T1000 (cell line): ENCODE data around the gene ADGRV1.
"Not testable (repeated sequence)": the region's sequence is repeated elsewhere in the genome, so short reads cannot be mapped to it uniquely, and the experiment has no call there.

ENCODE experiments used
- DNase-seq: peaks from one replicate; lab custom pipeline; 2025; ENCODE audit warnings: mixed read lengths; lab: John Stamatoyannopoulos, UW

Gene ADGRV1

DNA sequence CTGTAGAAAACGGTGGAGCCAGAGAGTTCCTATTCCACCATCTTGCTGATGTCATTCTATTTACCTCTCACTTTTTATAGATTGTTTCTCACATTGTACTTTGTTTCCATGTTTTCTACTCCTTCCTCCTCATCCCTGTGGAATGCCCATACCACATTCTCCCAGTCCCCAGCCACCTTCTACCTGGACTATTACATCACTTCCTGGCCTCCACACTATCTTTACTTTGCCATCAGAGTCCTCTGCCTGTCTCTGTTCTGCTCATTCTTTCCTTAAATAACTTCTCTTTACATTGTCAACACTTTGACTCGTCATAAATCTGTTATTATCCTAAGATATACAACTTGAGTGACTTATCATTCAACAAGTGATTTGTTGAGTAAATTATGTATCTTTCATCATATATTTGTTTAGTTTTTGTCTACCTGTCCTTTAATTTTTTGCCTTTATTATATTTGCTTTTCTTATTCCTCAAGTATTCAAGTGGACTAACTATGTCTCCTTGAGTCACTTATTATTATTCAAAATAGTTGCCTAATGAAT is 182.5 kb downstream of the ADGRV1 start:
- DNase-seq = no peak

DNA sequence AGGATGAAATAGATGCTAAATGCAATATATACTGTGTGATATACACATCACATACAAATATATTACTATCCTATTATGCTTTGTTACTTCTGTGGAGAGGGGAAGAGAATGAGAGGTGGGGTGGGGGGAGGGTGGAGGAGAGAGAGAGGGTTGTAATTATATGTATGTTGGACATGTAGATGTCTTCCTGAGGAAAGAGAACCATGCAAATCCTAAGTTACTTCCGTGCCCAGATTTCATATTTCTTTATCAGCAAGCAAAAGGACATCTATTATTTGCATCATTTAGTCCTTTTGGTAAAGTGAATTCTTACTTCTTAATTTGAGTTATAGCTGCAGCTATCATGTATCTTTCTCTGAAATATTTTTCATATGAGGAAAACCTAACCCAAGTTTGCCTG is 187.5 kb downstream of the ADGRV1 start:
- no peak for DNase-seq

DNA sequence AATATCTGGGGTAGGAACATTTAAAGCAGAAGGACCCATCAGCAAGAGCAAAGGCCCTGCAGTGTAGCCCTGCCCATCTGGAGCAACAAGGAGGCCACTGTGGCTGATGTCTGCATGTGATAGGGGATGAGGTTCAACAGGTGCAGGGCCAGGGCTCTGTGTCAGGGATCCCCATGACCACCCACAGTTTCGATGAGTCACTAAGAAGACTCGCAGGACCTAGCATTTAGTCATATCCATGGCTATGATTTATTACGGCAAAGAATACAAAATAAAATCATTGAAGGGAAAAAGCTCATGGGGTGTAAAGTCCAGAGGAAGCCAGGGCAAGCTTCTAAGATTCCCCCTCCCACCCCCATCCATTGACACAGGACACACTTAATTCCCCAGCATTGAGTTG is 188.6 kb downstream of the ADGRV1 start:
- DNase-seq = peak; percentile 16

DNA sequence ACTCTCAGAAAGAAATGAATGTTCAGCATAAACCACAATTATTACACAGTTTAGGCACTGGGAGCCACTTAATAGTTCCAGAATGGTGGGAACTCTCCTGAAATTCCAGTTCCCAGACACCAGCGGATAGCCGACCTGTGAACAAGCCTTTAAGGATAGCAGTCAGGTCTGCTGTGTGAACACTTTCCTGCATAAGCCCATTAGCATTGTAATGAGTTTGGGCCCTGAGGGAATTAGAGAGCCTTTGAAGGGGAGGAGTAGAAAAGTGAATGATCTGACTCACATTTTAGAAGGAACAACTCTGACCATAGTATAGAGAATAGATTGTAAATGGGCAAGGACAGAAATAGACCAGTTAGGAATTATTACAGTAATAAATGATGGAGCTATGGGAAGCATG is 189.1 kb downstream of the ADGRV1 start:
- peak; percentile 10 for DNase-seq

- DNase-seq = no peak
These were observed 200.5 kb downstream of the ADGRV1 start for GRCh38 chr5:90759119-90759518.

DNA sequence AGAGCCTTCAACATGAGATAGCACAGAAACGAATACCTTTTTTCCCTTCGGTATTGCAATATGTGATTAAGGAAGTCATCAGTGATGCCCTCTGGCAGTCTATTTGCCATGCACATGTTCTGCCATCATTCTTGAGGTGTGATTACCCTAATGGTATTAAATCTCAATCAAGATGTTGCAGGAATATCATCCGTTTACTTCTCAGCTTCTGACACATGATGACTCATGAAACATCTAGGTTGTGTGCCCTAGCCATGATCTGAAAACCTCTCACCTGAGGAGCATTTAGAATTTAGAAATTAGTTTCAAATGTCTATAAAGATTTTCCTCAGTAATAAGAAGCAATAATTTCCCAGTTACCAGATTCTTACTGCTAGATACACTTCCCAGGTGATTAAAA is 209.1 kb downstream of the ADGRV1 start:
- DNase-seq = no peak

DNA sequence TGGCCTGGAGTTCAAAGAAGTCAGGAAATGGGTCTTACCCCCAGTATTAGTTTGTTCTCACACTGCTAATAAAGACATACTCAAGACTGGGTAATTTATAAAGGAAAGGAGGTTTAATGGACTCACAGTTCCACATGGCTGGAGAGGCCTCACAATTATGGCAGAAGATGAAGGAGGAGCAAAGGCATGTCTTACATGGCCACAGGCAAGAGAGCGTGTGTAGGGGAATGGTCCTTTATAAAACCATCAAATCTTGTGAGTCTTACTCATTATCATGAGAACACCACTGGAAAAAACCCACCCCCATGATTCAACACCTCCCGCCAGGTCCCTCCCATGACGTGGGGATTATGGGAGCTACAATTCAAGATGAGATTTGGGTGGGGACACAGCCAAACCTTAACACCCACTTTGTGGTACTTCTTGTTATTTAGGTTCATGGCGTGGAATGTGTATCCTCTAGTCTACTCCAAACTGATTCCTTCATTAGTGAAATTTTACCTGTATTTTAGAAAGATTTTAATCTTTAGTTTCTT is 211.5 kb downstream of the ADGRV1 start:
- DNase-seq = not testable (repeated sequence)

- DNase-seq = no peak
These were observed 219.4 kb downstream of the ADGRV1 start for GRCh38 chr5:90777959-90778358.

GRCh38 chr5:90783460-90784333 is 225.1 kb downstream of the ADGRV1 start:
- DNase-seq = peak; percentile 62

DNA sequence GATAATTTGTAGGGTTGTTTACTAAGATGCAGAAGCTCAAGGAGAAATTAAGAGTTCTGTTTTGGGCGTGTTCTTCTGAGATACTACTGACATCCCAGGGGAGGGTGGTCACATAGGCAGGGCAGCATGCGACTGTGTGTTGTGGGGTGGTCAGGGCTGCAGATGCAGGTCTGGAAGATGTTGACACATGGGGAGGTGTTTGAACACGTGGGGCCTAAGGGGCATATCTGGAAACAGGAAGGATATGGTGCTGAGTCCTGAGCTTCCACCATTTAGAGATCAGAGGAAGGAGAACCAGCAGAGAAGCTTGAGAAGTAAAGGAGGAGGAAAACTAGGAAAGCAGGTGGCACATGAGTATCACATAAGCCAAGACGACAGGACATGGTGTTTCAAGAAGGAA is 228.2 kb downstream of the ADGRV1 start:
- DNase-seq = no peak

DNA sequence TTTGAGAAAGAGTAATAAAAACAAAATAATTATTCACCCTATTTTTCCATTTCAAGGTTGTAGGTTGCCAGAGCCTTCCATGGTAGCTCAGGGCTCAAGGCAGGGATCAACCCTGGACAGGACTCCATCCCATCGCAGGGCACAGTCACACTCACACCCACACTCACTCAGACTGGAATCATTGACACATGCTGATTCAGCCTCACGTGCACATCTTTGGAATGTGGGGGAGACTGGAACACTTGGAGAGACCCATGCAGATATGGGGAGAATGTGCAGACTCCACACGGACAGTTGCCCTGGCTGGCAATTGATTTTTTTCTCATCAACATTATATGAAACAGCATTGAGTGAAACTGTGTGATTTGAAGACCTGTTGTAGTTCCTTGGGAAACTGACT is 234.1 kb downstream of the ADGRV1 start:
- no peak for DNase-seq

- DNase-seq = no peak
These were observed 234.6 kb downstream of the ADGRV1 start for GRCh38 chr5:90793183-90793582.

DNA sequence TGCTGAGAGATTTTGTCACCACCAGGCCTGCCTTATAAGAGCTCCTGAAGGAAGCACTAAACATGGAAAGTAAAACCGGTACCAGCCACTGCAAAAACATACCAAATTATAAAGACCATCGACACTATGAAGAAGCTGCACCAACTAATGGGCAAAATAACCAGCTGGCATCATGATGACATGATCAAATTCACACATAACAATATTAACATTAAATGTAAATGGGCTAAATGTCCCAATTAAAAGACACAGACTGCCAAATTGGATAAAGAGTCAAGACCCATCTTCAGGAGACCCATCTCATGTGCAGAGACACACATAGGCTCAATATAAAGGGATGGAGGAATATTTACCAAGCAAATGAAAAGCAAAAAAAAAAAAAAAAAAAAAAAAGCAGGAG is 238.3 kb downstream of the ADGRV1 start:
- DNase-seq = not testable (repeated sequence)

DNA sequence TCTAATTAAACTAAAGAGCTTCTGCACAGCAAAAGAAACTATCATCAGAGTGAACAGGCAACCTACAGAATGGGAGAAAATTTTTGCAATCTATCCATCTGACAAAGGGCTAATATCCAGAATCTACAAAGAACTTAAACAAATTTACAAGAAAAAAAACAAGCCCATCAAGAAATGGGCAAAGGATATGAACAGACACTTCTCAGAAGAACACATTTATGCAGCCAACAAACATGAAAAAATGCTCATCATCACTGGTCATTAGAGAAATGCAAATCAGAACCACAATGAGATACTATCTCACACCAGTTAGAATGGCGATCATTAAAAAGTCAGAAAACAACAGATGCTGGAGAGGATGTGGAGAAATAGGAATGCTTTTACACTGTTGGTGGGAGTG is 241.5 kb downstream of the ADGRV1 start:
- not testable (repeated sequence) for DNase-seq

- not testable (repeated sequence) for DNase-seq
These were observed 241.9 kb downstream of the ADGRV1 start for GRCh38 chr5:90800515-90800914.

GRCh38 chr5:90802474-90803317 is 244.1 kb downstream of the ADGRV1 start:
- DNase-seq = no peak

GRCh38 chr5:90803381-90803780 is 244.8 kb downstream of the ADGRV1 start:
- no peak for DNase-seq

GRCh38 chr5:90803876-90804275 is 245.3 kb downstream of the ADGRV1 start:
- no peak for DNase-seq

- DNase-seq = no peak
These were observed 248.9 kb downstream of the ADGRV1 start for GRCh38 chr5:90807496-90807895.

GRCh38 chr5:90809311-90810056 is 250.9 kb downstream of the ADGRV1 start:
- DNase-seq = no peak

- DNase-seq = no peak
These were observed 251.6 kb downstream of the ADGRV1 start for GRCh38 chr5:90810211-90810610.

DNA sequence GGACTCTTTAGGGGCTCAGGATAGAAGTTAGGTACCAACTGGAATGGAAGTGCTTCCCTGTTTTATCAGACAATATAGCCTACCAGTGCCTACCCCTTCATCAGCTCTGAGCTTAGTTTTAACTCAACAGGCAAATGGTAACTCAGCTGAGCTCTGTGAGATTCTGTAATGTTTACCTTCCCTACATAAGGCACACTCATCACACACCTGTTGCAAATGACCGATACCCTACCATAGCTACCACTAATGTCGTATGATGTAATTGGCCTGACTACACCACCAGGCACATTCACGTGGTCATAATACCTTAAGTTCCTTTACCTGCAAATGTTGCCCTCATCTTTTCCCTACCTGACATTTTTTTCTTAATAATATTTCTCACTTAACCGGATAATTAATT is 254.8 kb downstream of the ADGRV1 start:
- DNase-seq = no peak
